AG10803 (cell line): ENCODE data around the gene KLHL28.

Experiments used
- DNase-seq: peaks from one replicate; pipeline ENCODE4 v3.0.0; 2010; ENCODE audit warnings: low read depth
- H3K4me3 ChIP-seq: 2 replicates; pipeline ENCODE4 v1.5.1; 2011; ENCODE audit warnings: mild to moderate bottlenecking, low read length, control low read depth
- CTCF ChIP-seq: conservative IDR thresholded peaks from 2 replicates; pipeline ENCODE4 v1.5.1; 2011; ENCODE audit warnings: mild to moderate bottlenecking, low read length, control low read depth, inconsistent platforms

KLHL28 gene

GRCh38 chr14:44988694-44989093, 26.9 kb upstream of the KLHL28 start:
- no peak for DNase-seq
- TF ChIP-seq CTCF, result no peak
- no peak overlapping the region for H3K4me3 ChIP-seq

GRCh38 chr14:44982594-44982993, 20.8 kb upstream of the KLHL28 start:
- H3K4me3 ChIP-seq, result no peak overlapping the region
- no peak for DNase-seq
- no peak for TF ChIP-seq CTCF

- no peak for DNase-seq
- TF ChIP-seq CTCF, result no peak
Observed at GRCh38 chr14:44981198-44981597, 19.5 kb upstream of the KLHL28 start.

GRCh38 chr14:44979740-44980356, 18.1 kb upstream of the KLHL28 start:
- H3K4me3 ChIP-seq, result no peak overlapping the region
- DNase-seq, result no peak
- no peak for TF ChIP-seq CTCF

More at GRCh38 chr14:44981198-44981597, 19.5 kb upstream of the KLHL28 start:
- no peak overlapping the region for H3K4me3 ChIP-seq

- no peak for TF ChIP-seq CTCF
- no peak for DNase-seq
- no peak overlapping the region for H3K4me3 ChIP-seq
Observed at GRCh38 chr14:44979273-44979672, 17.5 kb upstream of the KLHL28 start.

GRCh38 chr14:44971459-44971858, 9.7 kb upstream of the KLHL28 start:
- no peak for DNase-seq
- no peak overlapping the region for H3K4me3 ChIP-seq
- no peak for TF ChIP-seq CTCF

GRCh38 chr14:44970907-44971306, 9.2 kb upstream of the KLHL28 start:
- H3K4me3 ChIP-seq, result no peak overlapping the region
- DNase-seq, result no peak
- TF ChIP-seq CTCF, result no peak
